Colonic mucosa (tissue), 4 donors: ENCODE measurements around the gene AHDC1. TPM values are rescaled to one million over a fixed set of nuclear protein-coding genes. Genes with fewer than 3 reads are reported as not detected.

ENCODE experiments used
- DNase-seq: peaks from one replicate; pipeline ENCODE4 v3.0.0-alpha.2; 2020
- H3K27ac ChIP-seq: fragments of 200-600 bp; one replicate; pipeline ENCODE4 v1.8.0; 2021
- H3K27me3 ChIP-seq: fragments of 200-600 bp; one replicate; pipeline ENCODE4 v1.8.0; 2021
- H3K36me3 ChIP-seq: fragments of 200-600 bp; one replicate; pipeline ENCODE4 v1.8.0; 2021
- H3K4me1 ChIP-seq: fragments of 200-600 bp; one replicate; pipeline ENCODE4 v1.8.0; 2021; ENCODE audit warnings: mild to moderate bottlenecking
- H3K4me3 ChIP-seq: fragments of 200-600 bp; one replicate; pipeline ENCODE4 v1.8.0; 2021
- H3K9ac ChIP-seq, 2 donors: one replicate each; pipeline ENCODE4 v1.7.0; 2013; ENCODE audit warnings: control low read depth in 2 of 2, low read depth in 2 of 2, low read length in 2 of 2
- H3K9me3 ChIP-seq: fragments of 200-600 bp; one replicate; pipeline ENCODE4 v1.8.0; 2021
- CTCF ChIP-seq: fragments of 200-600 bp; IDR thresholded peaks from one replicate; pipeline ENCODE4 v1.8.0; 2022; ENCODE audit warnings: antibody characterized with exemption, mild to moderate bottlenecking
- intact Hi-C: fragments of 100-400 bp; cut with DNase I; formaldehyde crosslinking; loops from one replicate; pipeline ENCODE4 v1.14.1; 2022
- total RNA-seq, 2 donors: library from RNA; stranded (reverse); fragmentation: NEBNext Ultra II Directional in 1 of 2; extraction: Animal tissue kit (Norgen Biotek cat#: 25700) in 1 of 2; gene quantifications; one replicate each; pipeline ENCODE4 v1.2.1, GENCODE V29; 2021
- donor health status: healthy.
- donor health status: DM: no; HTN: no; CAD: no.
- donor health status: DM: no; HTN: no; CAD: no.

The AHDC1 gene
- total RNA-seq, 2 donors from 2014 or later: 18.4 to 26.8 TPM

GRCh38 chr1:27562534-27563340 lies 41.2 kb downstream of the AHDC1 start:
- no peak overlapping the region for H3K9ac ChIP-seq
- DNase-seq: no peak
- no peaks in the 10 kb centered on the region for H3K27me3 ChIP-seq
- no peak overlapping the region for H3K27ac ChIP-seq
- no peak overlapping the region for H3K4me3 ChIP-seq
- TF ChIP-seq CTCF: no peak
- intact Hi-C loops: no loop called here
- H3K4me1 ChIP-seq: peaks cover 32% of the 10 kb centered on the region
- H3K36me3 ChIP-seq: no peaks in the 10 kb centered on the region
- no peaks in the 10 kb centered on the region for H3K9me3 ChIP-seq

GRCh38 chr1:27562021-27562420 lies 41.9 kb downstream of the AHDC1 start:
- Histone ChIP-seq H3K9me3 (no peaks in the 10 kb centered on the region), H3K4me1 (peaks cover 32% of the 10 kb centered on the region), H3K27me3 (no peaks in the 10 kb centered on the region), H3K4me3 (no peak overlapping the region), H3K9ac (peak overlapping the region in 1 of 2 donors; percentile 44), H3K27ac (no peak overlapping the region), H3K36me3 (no peaks in the 10 kb centered on the region)
- intact Hi-C loops: no loop called here
- DNase-seq: no peak
- TF ChIP-seq CTCF: no peak

GRCh38 chr1:27561124-27561899 lies 42.6 kb downstream of the AHDC1 start:
- intact Hi-C loops: no loop called here
- Histone ChIP-seq H3K4me1 (peaks cover 39% of the 10 kb centered on the region), H3K9me3 (no peaks in the 10 kb centered on the region), H3K36me3 (no peaks in the 10 kb centered on the region), H3K27ac (no peak overlapping the region), H3K27me3 (no peaks in the 10 kb centered on the region), H3K9ac (peak overlapping the region in 1 of 2 donors; percentile 44), H3K4me3 (no peak overlapping the region)
- no peak for DNase-seq
- TF ChIP-seq CTCF: no peak

GRCh38 chr1:27560268-27561123 lies 43.4 kb downstream of the AHDC1 start:
- no peaks in the 10 kb centered on the region for H3K9me3 ChIP-seq
- intact Hi-C loops: no loop called here
- H3K36me3 ChIP-seq: no peaks in the 10 kb centered on the region
- no peak for DNase-seq
- H3K9ac ChIP-seq: peak overlapping the region in 1 of 2 donors; percentile 15
- peaks cover 33% of the 10 kb centered on the region for H3K4me1 ChIP-seq
- H3K4me3 ChIP-seq: no peak overlapping the region
- H3K27ac ChIP-seq: no peak overlapping the region
- no peak for TF ChIP-seq CTCF
- H3K27me3 ChIP-seq: no peaks in the 10 kb centered on the region

GRCh38 chr1:27559466-27560030 lies 44.4 kb downstream of the AHDC1 start:
- H3K27me3 ChIP-seq: no peaks in the 10 kb centered on the region
- H3K4me1 ChIP-seq: peaks cover 24% of the 10 kb centered on the region
- intact Hi-C loops: no loop called here
- no peak for TF ChIP-seq CTCF
- DNase-seq: no peak
- H3K36me3 ChIP-seq: no peaks in the 10 kb centered on the region
- H3K9me3 ChIP-seq: no peaks in the 10 kb centered on the region
- H3K9ac ChIP-seq: no peak overlapping the region
- no peak overlapping the region for H3K4me3 ChIP-seq
- no peak overlapping the region for H3K27ac ChIP-seq
